OCI-LY1 (cell line): Measurements from ENCODE around the gene ZNF438.

Experiments
- EZH2 ChIP-seq: fragments of 200-600 bp; sonication (generic), shearing (Covaris generic); IDR thresholded peaks from 2 replicates; pipeline ENCODE4 v1.8.0; 2017; ENCODE audit warnings: borderline replicate concordance, mixed run types, mild to moderate bottlenecking, antibody characterized with exemption, low read length, moderate library complexity, mixed read lengths
- TF ChIP-seq, protein P1 (sequence below): fragments of 200-600 bp; sonication (generic), shearing (Covaris generic); IDR thresholded peaks from 2 replicates; pipeline ENCODE4 v1.5.1; 2017; ENCODE audit warnings: mild to moderate bottlenecking, antibody characterized with exemption, low read length, moderate library complexity, mixed read lengths

DNA sequence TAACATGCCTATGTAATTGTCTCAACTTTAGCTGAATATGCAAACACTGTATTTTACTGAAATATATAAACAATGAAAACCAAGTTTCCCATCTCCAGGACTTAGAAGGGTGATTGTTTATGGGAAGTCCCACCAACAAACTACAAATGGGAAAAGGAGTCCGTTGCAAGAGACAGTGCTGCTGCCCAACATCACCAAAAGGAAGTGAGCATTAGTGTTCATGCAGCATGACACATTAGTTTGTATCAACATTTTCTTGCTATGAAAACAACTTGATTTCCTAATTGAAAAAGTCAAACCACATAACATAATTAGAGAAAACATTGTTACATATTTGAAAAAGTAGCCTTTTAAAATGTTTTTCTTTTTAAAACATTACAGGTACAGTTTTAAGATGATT lies 138.5 kb downstream of the ZNF438 start:
- TF ChIP-seq, protein P1, sequence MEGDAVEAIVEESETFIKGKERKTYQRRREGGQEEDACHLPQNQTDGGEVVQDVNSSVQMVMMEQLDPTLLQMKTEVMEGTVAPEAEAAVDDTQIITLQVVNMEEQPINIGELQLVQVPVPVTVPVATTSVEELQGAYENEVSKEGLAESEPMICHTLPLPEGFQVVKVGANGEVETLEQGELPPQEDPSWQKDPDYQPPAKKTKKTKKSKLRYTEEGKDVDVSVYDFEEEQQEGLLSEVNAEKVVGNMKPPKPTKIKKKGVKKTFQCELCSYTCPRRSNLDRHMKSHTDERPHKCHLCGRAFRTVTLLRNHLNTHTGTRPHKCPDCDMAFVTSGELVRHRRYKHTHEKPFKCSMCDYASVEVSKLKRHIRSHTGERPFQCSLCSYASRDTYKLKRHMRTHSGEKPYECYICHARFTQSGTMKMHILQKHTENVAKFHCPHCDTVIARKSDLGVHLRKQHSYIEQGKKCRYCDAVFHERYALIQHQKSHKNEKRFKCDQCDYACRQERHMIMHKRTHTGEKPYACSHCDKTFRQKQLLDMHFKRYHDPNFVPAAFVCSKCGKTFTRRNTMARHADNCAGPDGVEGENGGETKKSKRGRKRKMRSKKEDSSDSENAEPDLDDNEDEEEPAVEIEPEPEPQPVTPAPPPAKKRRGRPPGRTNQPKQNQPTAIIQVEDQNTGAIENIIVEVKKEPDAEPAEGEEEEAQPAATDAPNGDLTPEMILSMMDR = no peak
- TF ChIP-seq EZH2 = no peak
